Erythroblast (primary cell): ENCODE results near the gene ANKRD35.

Source experiments
- GATA1 ChIP-seq: IDR thresholded peaks from 2 replicates; pipeline ENCODE4 v1.6.1; 2011; ENCODE audit warnings: low read depth, mild to moderate bottlenecking, control low read depth, low read length, moderate library complexity
- POLR2A ChIP-seq: IDR thresholded peaks from 2 replicates; pipeline ENCODE4 v1.6.1; 2011; ENCODE audit warnings: mild to moderate bottlenecking, low read length

DNA sequence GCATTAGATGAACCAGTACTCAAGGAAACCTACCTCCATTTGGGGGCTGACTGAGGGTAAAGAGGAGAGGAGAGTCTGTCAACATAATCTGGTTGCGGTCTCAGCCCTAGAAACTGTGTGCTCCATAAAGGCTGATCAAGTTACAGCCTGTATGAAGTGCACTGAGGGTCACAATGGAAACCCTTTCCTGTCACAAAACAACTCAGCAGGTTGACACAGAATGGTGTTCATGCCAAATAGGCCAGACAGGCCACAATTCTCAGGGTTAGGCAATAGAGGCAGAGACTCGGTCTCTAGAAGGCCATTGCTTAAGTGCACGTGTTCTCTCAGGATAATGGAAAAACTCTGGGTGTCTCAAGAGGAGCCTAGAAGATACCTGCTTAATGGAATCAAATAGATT is 4.1 kb upstream of the ANKRD35 start:
- no peak for TF ChIP-seq POLR2A
- TF ChIP-seq GATA1 = no peak
